HG03457 (cell line): ENCODE results near the gene ZNF597.

Source experiments
- ATAC-seq: cut with Tn5 transposase; IDR thresholded peaks from one replicate; pipeline ENCODE4 v1.9.1; 2021; ENCODE audit warnings: moderate number of reproducible peaks; ENCODE audit not compliant: unreplicated experiment

ZNF597 gene

GRCh38 chr16:3457434-3458252 is 14.3 kb upstream of the ZNF597 start:
- peak; percentile 42 for ATAC-seq

- ATAC-seq, result no peak
Observed at GRCh38 chr16:3454631-3455147, 11.4 kb upstream of the ZNF597 start.

- ATAC-seq, result no peak
Observed at GRCh38 chr16:3454093-3454492, 10.8 kb upstream of the ZNF597 start.

- peak; percentile 27 for ATAC-seq
Observed at GRCh38 chr16:3444032-3444388, 706 bp upstream of the ZNF597 start.

GRCh38 chr16:3439637-3440036 is 3.7 kb downstream of the ZNF597 start:
- ATAC-seq, result no peak

GRCh38 chr16:3434373-3434772 is 8.9 kb downstream of the ZNF597 start:
- ATAC-seq, result no peak

GRCh38 chr16:3431779-3432219 is 11.5 kb downstream of the ZNF597 start:
- no peak for ATAC-seq

GRCh38 chr16:3413730-3414379 is 29.4 kb downstream of the ZNF597 start:
- ATAC-seq, result no peak

- no peak for ATAC-seq
Observed at GRCh38 chr16:3408561-3409197, 34.6 kb downstream of the ZNF597 start.

GRCh38 chr16:3401719-3402397 is 41.4 kb downstream of the ZNF597 start:
- ATAC-seq, result no peak

GRCh38 chr16:3400779-3401688 is 42.3 kb downstream of the ZNF597 start, which contains the start of the genes ZNF174 and ZSCAN32:
TSS of gene ZNF174 (plus strand) at chr16:3401215. CDS start at chr16:3402005, 790 bp downstream.
TSS of gene ZSCAN32 (minus strand) at chr16:3401004. CDS start at chr16:3397557, 3,447 bp downstream.
- ATAC-seq, result peak; percentile 88

- ATAC-seq, result no peak
Observed at GRCh38 chr16:3400446-3400778, 42.9 kb downstream of the ZNF597 start.

GRCh38 chr16:3389663-3390338 is 53.5 kb downstream of the ZNF597 start:
- no peak for ATAC-seq

GRCh38 chr16:3388325-3388724 is 55.0 kb downstream of the ZNF597 start:
- ATAC-seq, result no peak

- ATAC-seq, result no peak
Observed at GRCh38 chr16:3383045-3383448, 60.3 kb downstream of the ZNF597 start.
